IMR-90 (cell line): ENCODE measurements around the gene TTLL11.

ENCODE experiments used
- BHLHE40 ChIP-seq: fragments of 150-350 bp; IDR thresholded peaks from 2 replicates; pipeline ENCODE4 v1.6.1; 2016; ENCODE audit warnings: mild to moderate bottlenecking, low read depth, low read length
- CEBPB ChIP-seq: IDR thresholded peaks from 2 replicates; pipeline ENCODE4 v1.6.1; 2012; ENCODE audit warnings: low read depth, low read length, improper control_type of control experiment
- CHD1 ChIP-seq: IDR thresholded peaks from 2 replicates; pipeline ENCODE4 v1.6.1; 2012; ENCODE audit warnings: low read depth, low read length, improper control_type of control experiment
- CTCF ChIP-seq: conservative IDR thresholded peaks from 2 replicates; pipeline ENCODE4 v1.5.1; 2012; ENCODE audit warnings: mild to moderate bottlenecking, low read depth, low read length, improper control_type of control experiment
- ELK1 ChIP-seq: fragments of 150-350 bp; IDR thresholded peaks from 2 replicates; pipeline ENCODE4 v1.6.1; 2016; ENCODE audit warnings: low read depth, mild to moderate bottlenecking, low read length, moderate library complexity, borderline replicate concordance
- MAFK ChIP-seq: IDR thresholded peaks from 2 replicates; pipeline ENCODE4 v1.6.1; 2012; ENCODE audit warnings: low read depth, low read length, improper control_type of control experiment
- MAZ ChIP-seq: IDR thresholded peaks from 2 replicates; pipeline ENCODE4 v1.6.1; 2012; ENCODE audit warnings: low read depth, mild to moderate bottlenecking, low read length, improper control_type of control experiment, moderate library complexity, borderline replicate concordance
- MXI1 ChIP-seq: IDR thresholded peaks from 2 replicates; pipeline ENCODE4 v1.6.1; 2012; ENCODE audit warnings: low read depth, mild to moderate bottlenecking, low read length, moderate library complexity, borderline replicate concordance
- POLR2A ChIP-seq: IDR thresholded peaks from 2 replicates; pipeline ENCODE4 v1.6.1; 2012; ENCODE audit warnings: mild to moderate bottlenecking, low read depth, low read length
- RAD21 ChIP-seq: IDR thresholded peaks from 2 replicates; pipeline ENCODE4 v1.6.1; 2012; ENCODE audit warnings: low read length, improper control_type of control experiment
- RCOR1 ChIP-seq: IDR thresholded peaks from 2 replicates; pipeline ENCODE4 v1.6.1; 2012; ENCODE audit warnings: mild to moderate bottlenecking, low read length, improper control_type of control experiment; ENCODE audit not compliant: insufficient replicate concordance
- RFX5 ChIP-seq: IDR thresholded peaks from 2 replicates; pipeline ENCODE4 v1.8.0; 2012; ENCODE audit warnings: low read depth, mild to moderate bottlenecking, low read length, moderate library complexity
- SMC3 ChIP-seq: fragments of 150-350 bp; IDR thresholded peaks from 2 replicates; pipeline ENCODE4 v1.6.1; 2016; ENCODE audit warnings: low read depth, mild to moderate bottlenecking, antibody characterized with exemption, low read length, moderate library complexity
- USF2 ChIP-seq: fragments of 150-350 bp; IDR thresholded peaks from 2 replicates; pipeline ENCODE4 v1.6.1; 2017; ENCODE audit warnings: mild to moderate bottlenecking, antibody characterized with exemption, low read length, low read depth

- TF ChIP-seq ELK1 = no peak
- TF ChIP-seq CTCF = no peak
- TF ChIP-seq RCOR1 = no peak
- TF ChIP-seq CEBPB = no peak
- no peak for TF ChIP-seq RAD21
- TF ChIP-seq RFX5 = no peak
- no peak for TF ChIP-seq USF2
- no peak for TF ChIP-seq SMC3
- no peak for TF ChIP-seq MAFK
- TF ChIP-seq POLR2A = no peak
- TF ChIP-seq MXI1 = no peak
- TF ChIP-seq MAZ = no peak
- TF ChIP-seq CHD1 = no peak
- TF ChIP-seq BHLHE40 = no peak
Observed at GRCh38 chr9:122109035-122109813, 16.1 kb upstream of the TTLL11 start.
